ENCODE measurements around the gene PDLIM4.

Gene PDLIM4

GRCh38 chr5:132253452-132254320 is 3.8 kb upstream of the PDLIM4 start:
- no peak for DNase-seq (ENCODE audit: extremely low spot score)
- ChIA-PET POLR2A (interaction anchor here (1.3 kb wide), 1 partner anchor 40 kb away, joined by 5 read pairs; the partner anchor contains the start of gene SLC22A4), CTCF (interaction anchor here (2.0 kb wide), 1 partner anchor 16 kb away, joined by 8 read pairs; no protein-coding TSS in a partner anchor)
- TF ChIP-seq CTBP1 (IDR thresholded peaks at IDR 0.05; ENCODE audit: borderline replicate concordance) (no peak), FOXA1 (IDR thresholded peaks at IDR 0.05) (no peak), SUZ12 (IDR thresholded peaks at IDR 0.05) (no peak), NFRKB (IDR thresholded peaks at IDR 0.05) (no peak), ARNT (IDR thresholded peaks at IDR 0.05) (no peak), L3MBTL2 (conservative IDR thresholded peaks at IDR 0.05) (no peak), HDGF (IDR thresholded peaks at IDR 0.05; ENCODE audit: borderline replicate concordance) (no peak), ZNF384 (IDR thresholded peaks at IDR 0.05) (no peak), LEF1 (IDR thresholded peaks at IDR 0.05; ENCODE audit: borderline replicate concordance) (no peak), FOXK2 (IDR thresholded peaks at IDR 0.05) (no peak), BHLHE40 (IDR thresholded peaks at IDR 0.05; ENCODE audit: borderline replicate concordance) (no peak), TARDBP (IDR thresholded peaks at IDR 0.05) (no peak), SP1 (IDR thresholded peaks at IDR 0.05) (no peak), FOXM1 (IDR thresholded peaks at IDR 0.05; ENCODE audit: borderline replicate concordance) (no peak), ELF4 (IDR thresholded peaks at IDR 0.05) (no peak)
- TF ChIP-seq, protein P1, sequence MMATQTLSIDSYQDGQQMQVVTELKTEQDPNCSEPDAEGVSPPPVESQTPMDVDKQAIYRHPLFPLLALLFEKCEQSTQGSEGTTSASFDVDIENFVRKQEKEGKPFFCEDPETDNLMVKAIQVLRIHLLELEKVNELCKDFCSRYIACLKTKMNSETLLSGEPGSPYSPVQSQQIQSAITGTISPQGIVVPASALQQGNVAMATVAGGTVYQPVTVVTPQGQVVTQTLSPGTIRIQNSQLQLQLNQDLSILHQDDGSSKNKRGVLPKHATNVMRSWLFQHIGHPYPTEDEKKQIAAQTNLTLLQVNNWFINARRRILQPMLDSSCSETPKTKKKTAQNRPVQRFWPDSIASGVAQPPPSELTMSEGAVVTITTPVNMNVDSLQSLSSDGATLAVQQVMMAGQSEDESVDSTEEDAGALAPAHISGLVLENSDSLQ (IDR thresholded peaks at IDR 0.05) = no peak

GRCh38 chr5:132254321-132254977 is 3.0 kb upstream of the PDLIM4 start:
- TF ChIP-seq SP1 (IDR thresholded peaks at IDR 0.05) (no peak), HDGF (IDR thresholded peaks at IDR 0.05; ENCODE audit: borderline replicate concordance) (no peak), FOXM1 (IDR thresholded peaks at IDR 0.05; ENCODE audit: borderline replicate concordance) (no peak), ELF4 (IDR thresholded peaks at IDR 0.05) (no peak), BHLHE40 (IDR thresholded peaks at IDR 0.05; ENCODE audit: borderline replicate concordance) (no peak), SUZ12 (IDR thresholded peaks at IDR 0.05) (no peak), LEF1 (IDR thresholded peaks at IDR 0.05; ENCODE audit: borderline replicate concordance) (no peak), ARNT (IDR thresholded peaks at IDR 0.05) (no peak), FOXA1 (IDR thresholded peaks at IDR 0.05) (no peak)
- TF ChIP-seq, protein P1 (IDR thresholded peaks at IDR 0.05) = no peak
- ChIA-PET CTCF (interaction anchor here (2.0 kb wide), 1 partner anchor 17 kb away, joined by 8 read pairs; no protein-coding TSS in a partner anchor), POLR2A (interaction anchor here (1.3 kb wide), 1 partner anchor 39 kb away, joined by 5 read pairs; the partner anchor contains the start of gene SLC22A4)
- DNase-seq (ENCODE audit: extremely low spot score) = no peak

- TF ChIP-seq ELF4 (IDR thresholded peaks at IDR 0.05) = no peak
- TF ChIP-seq ZNF384 (IDR thresholded peaks at IDR 0.05) = no peak
- no peak for TF ChIP-seq FOXK2 (IDR thresholded peaks at IDR 0.05)
- TF ChIP-seq, protein P1 (IDR thresholded peaks at IDR 0.05) = no peak
- no peak for TF ChIP-seq SUZ12 (IDR thresholded peaks at IDR 0.05)
- no peak for TF ChIP-seq ARNT (IDR thresholded peaks at IDR 0.05)
- TF ChIP-seq HDGF (IDR thresholded peaks at IDR 0.05; ENCODE audit: borderline replicate concordance) = no peak
- no peak for TF ChIP-seq SP1 (IDR thresholded peaks at IDR 0.05)
- POLR2A ChIA-PET = no interaction called here
- no peak for DNase-seq (ENCODE audit: extremely low spot score)
- CTCF ChIA-PET = interaction anchor here (1.8 to 2.0 kb wide), 2 partner anchors 18 kb away, joined by 5 to 8 read pairs; no protein-coding TSS in a partner anchor
Measured at GRCh38 chr5:132256086-132256782, 1.3 kb upstream of the PDLIM4 start.

- TF ChIP-seq TARDBP (IDR thresholded peaks at IDR 0.05) = no peak
- TF ChIP-seq BHLHE40 (IDR thresholded peaks at IDR 0.05; ENCODE audit: borderline replicate concordance) = no peak
- no peak for TF ChIP-seq LEF1 (IDR thresholded peaks at IDR 0.05; ENCODE audit: borderline replicate concordance)
- TF ChIP-seq FOXA1 (IDR thresholded peaks at IDR 0.05) = no peak
- TF ChIP-seq L3MBTL2 (conservative IDR thresholded peaks at IDR 0.05) = no peak
- no peak for TF ChIP-seq FOXK2 (IDR thresholded peaks at IDR 0.05)
- no peak for TF ChIP-seq ARNT (IDR thresholded peaks at IDR 0.05)
- TF ChIP-seq ZNF384 (IDR thresholded peaks at IDR 0.05) = no peak
- TF ChIP-seq HDGF (IDR thresholded peaks at IDR 0.05; ENCODE audit: borderline replicate concordance) = no peak
- TF ChIP-seq SP1 (IDR thresholded peaks at IDR 0.05) = no peak
- no peak for TF ChIP-seq ELF4 (IDR thresholded peaks at IDR 0.05)
- TF ChIP-seq FOXM1 (IDR thresholded peaks at IDR 0.05; ENCODE audit: borderline replicate concordance) = no peak
- TF ChIP-seq, protein P1 (IDR thresholded peaks at IDR 0.05) = no peak
- no peak for TF ChIP-seq CTBP1 (IDR thresholded peaks at IDR 0.05; ENCODE audit: borderline replicate concordance)
- DNase-seq (ENCODE audit: extremely low spot score) = no peak
- CTCF ChIA-PET = interaction anchor here (1.8 kb wide), 1 partner anchor 19 kb away, joined by 5 read pairs; no protein-coding TSS in a partner anchor
- POLR2A ChIA-PET = no interaction called here
Measured at GRCh38 chr5:132256783-132257130, 739 bp upstream of the PDLIM4 start.

Data from HEK293T (cell line).